CD4-positive, alpha-beta memory T cell (primary cell): ENCODE data around the gene AGBL4. TPM values are rescaled to one million over a fixed set of nuclear protein-coding genes. Genes with fewer than 3 reads are reported as not detected.

ENCODE experiments used
- CTCF ChIA-PET: fragments of 350-600 bp; sonication (Branson Sonifier 250); formaldehyde crosslinking; loops from one replicate; lab custom pipeline; 2021; ENCODE audit warnings: inconsistent platforms; ENCODE audit not compliant: partially characterized antibody; lab: Charles Lee
- POLR2A ChIA-PET: fragments of 350-600 bp; sonication (Branson Sonifier 250); formaldehyde crosslinking; loops from one replicate; lab custom pipeline; 2021; ENCODE audit not compliant: partially characterized antibody; lab: Charles Lee
- DNase-seq, 5 donors: peaks; one replicate each; pipeline versions ENCODE4 v3.0.0 to v3.0.0-alpha.2; 2020 to 2022; ENCODE audit warnings: mixed read lengths in 1 of 5
- H3K27ac ChIP-seq: one replicate; pipeline ENCODE4 v1.7.0; 2013; ENCODE audit warnings: low read depth, low read length
- H3K27me3 ChIP-seq: 2 replicates; pipeline ENCODE4 v1.7.0; 2013; ENCODE audit warnings: mild to moderate bottlenecking, low read length, moderate library complexity; ENCODE audit not compliant: insufficient read depth
- H3K36me3 ChIP-seq: 2 replicates; pipeline ENCODE4 v1.7.0; 2013; ENCODE audit warnings: mild to moderate bottlenecking, low read length, moderate library complexity; ENCODE audit not compliant: insufficient read depth
- H3K4me1 ChIP-seq: 2 replicates; pipeline ENCODE4 v1.7.0; 2013; ENCODE audit warnings: mild to moderate bottlenecking, low read length, moderate library complexity; ENCODE audit not compliant: insufficient read depth
- H3K4me3 ChIP-seq, 2 donors: one replicate each; pipeline ENCODE4 v1.7.0; 2013; ENCODE audit warnings: low read length in 2 of 2, mild to moderate bottlenecking in 1 of 2
- H3K9me3 ChIP-seq, 2 donors: one replicate each; pipeline ENCODE4 v1.7.0; 2013; ENCODE audit warnings: low read length in 2 of 2, control low read depth in 1 of 2; ENCODE audit not compliant: control insufficient read depth in 1 of 2
- H3K27ac Mint-ChIP-seq, 7 donors: one replicate each; pipeline ENCODE4 v1.8.0; 2020 to 2021; ENCODE audit warnings: mixed read lengths in 7 of 7, mild to moderate bottlenecking in 6 of 7, inconsistent platforms in 3 of 7, moderate library complexity in 3 of 7
- H3K27me3 Mint-ChIP-seq, 2 donors: one replicate each; pipeline ENCODE4 v1.8.0; 2020 to 2021; ENCODE audit warnings: mixed read lengths in 2 of 2
- H3K36me3 Mint-ChIP-seq, 2 donors: one replicate each; pipeline ENCODE4 v1.8.0; 2020 to 2021; ENCODE audit warnings: mixed read lengths in 2 of 2, inconsistent platforms in 1 of 2, mild to moderate bottlenecking in 1 of 2
- H3K4me1 Mint-ChIP-seq, 4 donors: one replicate each; pipeline ENCODE4 v1.8.0; 2020 to 2021; ENCODE audit warnings: mixed read lengths in 4 of 4, mild to moderate bottlenecking in 1 of 4
- H3K4me3 Mint-ChIP-seq, 8 donors: one replicate each; pipeline ENCODE4 v1.8.0; 2020 to 2021; ENCODE audit warnings: mixed read lengths in 8 of 8, mild to moderate bottlenecking in 7 of 8, moderate library complexity in 6 of 8, inconsistent platforms in 3 of 8
- H3K9me3 Mint-ChIP-seq, 8 donors: one replicate each; pipeline ENCODE4 v1.8.0; 2020 to 2021; ENCODE audit warnings: mixed read lengths in 8 of 8, mild to moderate bottlenecking in 5 of 8, inconsistent platforms in 3 of 8, moderate library complexity in 1 of 8
- intact Hi-C: fragments of 100-400 bp; cut with micrococcal nuclease; formaldehyde crosslinking; loops from one replicate; pipeline ENCODE4 v1.15.1; 2023
- polyA plus RNA-seq, 2 donors: library from polyadenylated mRNA; unstranded; fragments of 300-500 nt; fragmentation: Illumina TruSeq; gene quantifications; one replicate each; pipeline ENCODE4 v1.2.3, GENCODE V29; 2021
- total RNA-seq, 2 experiments: library from RNA; stranded (reverse); gene quantifications; one replicate each; pipeline ENCODE4 v1.2.3, GENCODE V29; 2021

The AGBL4 gene
- total and polyA plus RNA-seq, 4 experiments from 2014 or later: not detected

DNA sequence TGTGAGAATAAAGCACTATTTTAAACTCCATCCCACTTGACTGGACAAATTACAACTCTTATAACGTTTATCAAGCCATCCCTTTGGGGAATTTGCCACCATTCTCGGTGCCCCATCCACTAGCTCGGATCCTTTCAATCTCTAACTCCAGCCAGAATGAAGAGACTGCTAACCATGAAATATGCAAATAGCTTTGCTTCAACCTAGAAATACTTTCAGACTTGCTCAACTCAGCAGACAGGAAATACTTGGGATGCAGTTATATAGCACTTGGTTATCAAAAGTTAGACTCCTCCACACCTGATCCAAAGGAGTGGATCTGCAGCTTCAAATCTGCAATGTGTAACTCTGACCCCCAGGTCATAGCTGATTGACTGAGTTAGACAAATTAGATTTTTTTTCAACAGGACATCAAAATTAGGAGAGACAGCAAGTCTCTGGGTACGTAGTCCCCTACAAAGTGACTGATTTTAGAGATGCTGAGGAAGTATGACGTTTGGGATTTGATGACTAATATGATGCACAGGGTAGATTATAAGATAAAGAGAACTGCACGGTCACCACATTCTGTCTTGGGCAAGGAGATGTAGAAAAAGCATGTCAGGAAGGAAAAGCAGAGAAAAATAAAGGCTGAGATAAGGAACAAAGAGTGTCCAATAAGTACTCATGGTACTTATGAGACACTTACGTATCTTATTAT lies 496.0 kb downstream of the AGBL4 start:
- Mint-ChIP-seq H3K36me3 (no peaks in the 10 kb centered on the region), H3K27ac (no peak overlapping the region), H3K4me1 (no peaks in the 10 kb centered on the region), H3K27me3 (no peaks in the 10 kb centered on the region), H3K4me3 (no peak overlapping the region), H3K9me3 (peaks cover 0 to 2% (median 0%) of the 10 kb centered on the region in 8 donors)
- Histone ChIP-seq H3K4me3 (no peak overlapping the region), H3K4me1 (no peaks in the 10 kb centered on the region), H3K27me3 (no peaks in the 10 kb centered on the region), H3K9me3 (no peaks in the 10 kb centered on the region), H3K36me3 (no peaks in the 10 kb centered on the region), H3K27ac (no peak overlapping the region)
- ChIA-PET POLR2A (no interaction called here), CTCF (no interaction called here)
- intact Hi-C loops: no loop called here
- no peak for DNase-seq

DNA sequence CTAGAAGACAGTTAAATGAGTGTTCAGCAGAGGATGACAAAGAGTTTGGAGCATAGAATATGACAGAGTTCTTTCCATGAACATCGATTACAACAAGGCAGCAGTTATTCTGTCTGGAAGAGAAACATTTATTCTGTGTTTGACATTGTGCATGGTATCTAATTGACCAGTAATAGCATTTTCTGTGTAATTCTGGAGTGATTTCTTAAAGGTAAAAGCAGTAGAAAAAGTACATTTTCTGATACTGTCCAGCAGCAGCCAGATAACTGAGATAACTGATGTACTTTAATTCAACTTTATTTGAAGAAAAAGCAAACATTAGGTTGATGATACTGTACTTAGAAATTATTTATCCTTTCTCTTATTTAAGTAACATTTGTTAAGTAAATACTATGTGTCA lies 497.1 kb downstream of the AGBL4 start:
- DNase-seq: no peak
- Histone ChIP-seq H3K4me1 (no peaks in the 10 kb centered on the region), H3K9me3 (no peaks in the 10 kb centered on the region), H3K4me3 (no peak overlapping the region), H3K36me3 (no peaks in the 10 kb centered on the region), H3K27ac (no peak overlapping the region), H3K27me3 (no peaks in the 10 kb centered on the region)
- Mint-ChIP-seq H3K27ac (no peak overlapping the region), H3K9me3 (peaks cover 0 to 2% (median 0%) of the 10 kb centered on the region in 8 donors), H3K4me1 (no peaks in the 10 kb centered on the region), H3K36me3 (no peaks in the 10 kb centered on the region), H3K27me3 (no peaks in the 10 kb centered on the region), H3K4me3 (no peak overlapping the region)
- ChIA-PET CTCF (no interaction called here), POLR2A (no interaction called here)
- intact Hi-C loops: no loop called here

DNA sequence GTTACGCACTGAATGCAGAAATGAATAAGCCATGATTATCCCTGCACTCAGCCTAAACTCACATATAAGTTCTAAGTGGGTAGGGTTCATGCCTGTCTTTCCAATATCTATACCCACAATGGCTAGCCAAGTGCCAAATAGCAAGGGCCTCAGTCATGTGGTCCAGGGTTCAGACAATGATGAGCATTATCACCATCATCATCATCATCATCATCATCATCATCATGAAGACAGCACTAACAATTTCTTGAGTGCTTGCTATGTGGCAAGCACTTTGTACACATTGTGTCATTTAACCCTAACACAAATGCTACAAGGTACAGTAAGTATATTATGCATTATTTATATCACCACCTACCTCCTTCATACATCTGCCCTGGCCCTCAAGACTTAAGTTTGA lies 500.0 kb downstream of the AGBL4 start:
- POLR2A ChIA-PET: no interaction called here

DNA sequence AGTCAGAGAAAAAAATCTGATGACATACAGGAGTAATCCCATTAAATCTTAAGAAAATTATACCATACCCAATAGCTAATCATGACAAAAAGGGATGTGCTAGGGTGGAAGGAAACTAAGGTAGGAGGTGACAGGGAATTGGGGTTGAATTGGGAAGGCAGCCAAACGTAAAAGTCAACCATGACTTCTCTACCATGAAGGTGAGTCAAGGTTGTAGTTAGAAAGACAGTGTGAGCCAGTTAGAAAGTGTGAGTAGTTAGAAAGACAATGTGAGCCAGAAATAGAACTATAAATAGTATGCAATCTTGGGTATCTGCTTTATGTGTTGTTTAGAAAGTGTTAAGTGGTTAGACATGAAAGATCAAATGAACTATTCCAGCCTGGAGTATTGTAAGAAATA lies 556.8 kb downstream of the AGBL4 start:
- DNase-seq: no peak
- H3K27ac Mint-ChIP-seq: no peak overlapping the region
- H3K36me3 ChIP-seq: no peaks in the 10 kb centered on the region
- H3K27me3 Mint-ChIP-seq: no peaks in the 10 kb centered on the region
- H3K4me1 ChIP-seq: no peaks in the 10 kb centered on the region
- no peak overlapping the region for H3K4me3 ChIP-seq
- no peak overlapping the region for H3K27ac ChIP-seq
- ChIA-PET POLR2A (no interaction called here), CTCF (interaction anchor here (0.7 kb wide), 1 partner anchor 69 kb away, joined by 3 read pairs; no protein-coding TSS in a partner anchor)
- H3K4me1 Mint-ChIP-seq: no peaks in the 10 kb centered on the region
- H3K9me3 ChIP-seq: no peaks in the 10 kb centered on the region
- no peaks in the 10 kb centered on the region for H3K36me3 Mint-ChIP-seq
- H3K27me3 ChIP-seq: no peaks in the 10 kb centered on the region
- no peak overlapping the region for H3K4me3 Mint-ChIP-seq
- intact Hi-C loops: no loop called here
- peaks cover 0 to 2% (median 0%) of the 10 kb centered on the region in 8 donors for H3K9me3 Mint-ChIP-seq

More for the DNA sequence above, 500.0 kb downstream of the AGBL4 start:
- H3K9me3 ChIP-seq: no peaks in the 10 kb centered on the region
- H3K4me1 ChIP-seq: no peaks in the 10 kb centered on the region
- no peaks in the 10 kb centered on the region for H3K27me3 ChIP-seq
- no peak overlapping the region for H3K27ac ChIP-seq
- Mint-ChIP-seq H3K27ac (no peak overlapping the region), H3K4me3 (no peak overlapping the region), H3K9me3 (no peaks in the 10 kb centered on the region), H3K36me3 (no peaks in the 10 kb centered on the region), H3K4me1 (no peaks in the 10 kb centered on the region), H3K27me3 (no peaks in the 10 kb centered on the region)
- DNase-seq: no peak
- no peaks in the 10 kb centered on the region for H3K36me3 ChIP-seq
- CTCF ChIA-PET: no interaction called here
- intact Hi-C loops: no loop called here
- no peak overlapping the region for H3K4me3 ChIP-seq

DNA sequence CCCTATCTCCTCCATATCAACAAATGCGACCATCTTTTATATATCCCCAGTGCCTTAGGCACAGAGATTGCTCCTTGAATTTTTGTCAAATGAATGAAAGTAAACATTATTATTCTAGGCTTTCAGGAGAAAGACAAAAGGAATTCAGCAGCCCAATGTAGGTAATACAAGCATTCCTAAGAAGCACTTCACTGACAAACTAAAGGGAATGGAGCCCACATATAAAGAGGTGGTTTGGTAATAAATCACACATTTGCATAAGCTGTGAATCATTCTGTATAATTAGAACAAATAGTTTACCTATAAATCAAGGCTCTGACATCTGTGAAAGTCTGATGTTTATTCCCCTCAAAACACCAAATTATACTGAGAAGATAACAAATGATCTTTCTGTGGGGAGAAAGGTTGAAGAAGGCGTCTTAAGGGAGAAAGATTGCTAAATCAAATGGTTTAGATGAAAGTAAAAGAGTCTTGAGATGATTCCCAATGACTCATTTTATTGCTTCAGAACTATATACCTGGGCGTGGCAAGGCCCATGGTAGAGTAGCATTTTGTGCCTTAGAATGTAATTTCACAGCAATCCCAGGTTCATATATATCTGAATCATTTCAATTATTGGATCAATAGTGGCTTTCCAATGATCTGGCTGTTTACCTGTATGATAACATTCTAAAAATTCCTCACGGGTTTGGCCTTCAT lies 558.1 kb downstream of the AGBL4 start:
- POLR2A ChIA-PET: no interaction called here
- no peaks in the 10 kb centered on the region for H3K4me1 Mint-ChIP-seq
- H3K9me3 Mint-ChIP-seq: peaks cover 0 to 4% (median 0%) of the 10 kb centered on the region in 8 donors
- no peaks in the 10 kb centered on the region for H3K9me3 ChIP-seq
- no peaks in the 10 kb centered on the region for H3K27me3 Mint-ChIP-seq
- no peak for DNase-seq
- H3K27ac Mint-ChIP-seq: no peak overlapping the region
- no peak overlapping the region for H3K4me3 Mint-ChIP-seq
- no peak overlapping the region for H3K4me3 ChIP-seq
- no peaks in the 10 kb centered on the region for H3K4me1 ChIP-seq
- H3K27me3 ChIP-seq: no peaks in the 10 kb centered on the region
- no peaks in the 10 kb centered on the region for H3K36me3 Mint-ChIP-seq
- H3K27ac ChIP-seq: no peak overlapping the region
- no peaks in the 10 kb centered on the region for H3K36me3 ChIP-seq
- intact Hi-C loops: no loop called here
- CTCF ChIA-PET: no interaction called here

DNA sequence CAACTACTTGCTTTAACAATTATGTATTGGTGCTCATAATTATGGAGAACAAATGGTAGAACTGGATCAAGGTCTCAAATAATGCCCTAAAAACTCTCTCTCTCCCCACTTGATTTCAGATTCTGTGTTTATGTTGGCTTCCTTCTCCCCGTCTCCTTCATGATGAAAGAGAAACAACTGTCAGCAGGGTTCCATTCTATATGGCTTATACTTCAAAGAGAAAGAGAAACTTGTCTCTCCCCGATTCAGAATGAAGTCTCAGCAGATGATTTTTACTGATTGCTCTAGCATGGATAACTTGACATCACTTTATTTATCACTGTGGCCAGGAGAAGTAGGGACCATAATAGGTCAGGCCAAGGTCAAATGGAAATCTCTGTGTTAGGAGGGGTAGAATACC lies 575.6 kb downstream of the AGBL4 start:
- Mint-ChIP-seq H3K27ac (no peak overlapping the region), H3K4me3 (no peak overlapping the region), H3K9me3 (peaks cover 0 to 19% (median 8%) of the 10 kb centered on the region in 8 donors), H3K27me3 (no peaks in the 10 kb centered on the region), H3K4me1 (no peaks in the 10 kb centered on the region), H3K36me3 (no peaks in the 10 kb centered on the region)
- Histone ChIP-seq H3K4me1 (no peaks in the 10 kb centered on the region), H3K27me3 (no peaks in the 10 kb centered on the region), H3K27ac (no peak overlapping the region), H3K4me3 (no peak overlapping the region), H3K9me3 (no peaks in the 10 kb centered on the region), H3K36me3 (no peaks in the 10 kb centered on the region)
- ChIA-PET CTCF (no interaction called here), POLR2A (no interaction called here)
- intact Hi-C loops: no loop called here
- no peak for DNase-seq

DNA sequence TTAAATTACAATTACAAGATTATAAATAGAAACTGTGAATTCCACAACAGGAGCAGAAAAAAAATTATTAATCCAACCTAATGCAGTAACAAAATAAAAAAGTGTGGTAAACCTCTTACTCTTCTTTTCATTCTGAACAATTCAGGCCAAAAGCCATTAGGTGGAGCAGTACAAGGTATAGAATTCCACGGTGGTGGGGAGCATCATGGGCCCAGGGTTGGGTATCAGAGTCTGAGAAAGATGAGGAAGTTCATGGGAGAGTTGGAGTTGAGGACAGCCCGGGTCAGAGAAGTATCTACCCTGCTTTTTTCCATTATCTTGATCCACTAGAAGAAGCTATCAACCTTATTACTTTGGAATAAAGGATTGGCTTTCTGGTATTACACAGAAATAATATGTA lies 586.9 kb downstream of the AGBL4 start:
- intact Hi-C loops: no loop called here
- Mint-ChIP-seq H3K27me3 (peaks cover 0 to 2% of the 10 kb centered on the region in 2 donors), H3K27ac (no peak overlapping the region), H3K36me3 (no peaks in the 10 kb centered on the region), H3K9me3 (peaks cover 0 to 27% (median 8%) of the 10 kb centered on the region in 8 donors), H3K4me1 (no peaks in the 10 kb centered on the region), H3K4me3 (no peak overlapping the region)
- no peaks in the 10 kb centered on the region for H3K4me1 ChIP-seq
- CTCF ChIA-PET: no interaction called here
- no peaks in the 10 kb centered on the region for H3K36me3 ChIP-seq
- H3K9me3 ChIP-seq: no peaks in the 10 kb centered on the region
- no peak for DNase-seq
- H3K4me3 ChIP-seq: no peak overlapping the region
- POLR2A ChIA-PET: no interaction called here
- H3K27me3 ChIP-seq: no peaks in the 10 kb centered on the region
- H3K27ac ChIP-seq: no peak overlapping the region
